H1 (cell line): ENCODE measurements around the gene IFRD1. TPM values are rescaled to one million over a fixed set of nuclear protein-coding genes. Genes with fewer than 3 reads are reported as not detected.

Source experiments
- BACH1 ChIP-seq: IDR thresholded peaks from 2 replicates; pipeline ENCODE4 v1.6.1; 2012; ENCODE audit warnings: low read length, improper control_type of control experiment
- E2F6 ChIP-seq: IDR thresholded peaks from 2 replicates; pipeline ENCODE4 v1.6.1; 2012; ENCODE audit warnings: inconsistent platforms
- HDAC6 ChIP-seq: IDR thresholded peaks from one replicate; pipeline ENCODE4 v1.7.1; 2012; ENCODE audit warnings: low read depth, mild to moderate bottlenecking, inconsistent platforms, low read length, moderate library complexity
- TAF1 ChIP-seq: IDR thresholded peaks from 2 replicates; pipeline ENCODE4 v1.6.1; 2011; ENCODE audit warnings: mild to moderate bottlenecking, low read depth, low read length
- USF2 ChIP-seq: IDR thresholded peaks from 2 replicates; pipeline ENCODE4 v1.6.1; 2011; ENCODE audit warnings: low read length, improper control_type of control experiment
- polyA plus RNA-seq, 7 experiments: library from polyadenylated mRNA; depleted of rRNA in 3 of 7; stranded (reverse) in 5 of 7; unstranded in 2 of 7; fragments of >200 nt in 5 of 7; fragments of 200-250 nt in 2 of 7; gene quantifications; 1 replicate in 5 of 7; 2 replicates in 1 of 7; 4 replicates in 1 of 7; pipeline versions ENCODE4 v1.2.1 to v1.2.3, GENCODE V29; 2011 to 2013; ENCODE audit warnings: missing spikeins in 2 of 7, mixed read lengths in 2 of 7
- total RNA-seq: library from RNA; stranded (reverse); fragmentation: NEBNext Ultra II Directional; extraction: Animal tissue kit (Norgen Biotek cat#: 25700); gene quantifications from 2 replicates; pipeline ENCODE4 v1.2.1, GENCODE V29; 2021

The IFRD1 gene
- total and polyA plus RNA-seq, 2 of the 8 experiments (the other 6 are each of a cell fraction or from before 2014, with no cell fraction given): 23.0 to 50.4 TPM

- TF ChIP-seq BACH1 (no peak), E2F6 (no peak), TAF1 (no peak), HDAC6 (no peak), USF2 (no peak)
Measured at GRCh38 chr7:112446431-112446830, 3.8 kb upstream of the IFRD1 start (continued).
